Measurements from ENCODE around the gene PRDM16. TPM values are rescaled to one million over a fixed set of nuclear protein-coding genes. Genes with fewer than 3 reads are reported as not detected.

PRDM16 gene
- polyA plus RNA-seq, 3 donors: not detected

DNA sequence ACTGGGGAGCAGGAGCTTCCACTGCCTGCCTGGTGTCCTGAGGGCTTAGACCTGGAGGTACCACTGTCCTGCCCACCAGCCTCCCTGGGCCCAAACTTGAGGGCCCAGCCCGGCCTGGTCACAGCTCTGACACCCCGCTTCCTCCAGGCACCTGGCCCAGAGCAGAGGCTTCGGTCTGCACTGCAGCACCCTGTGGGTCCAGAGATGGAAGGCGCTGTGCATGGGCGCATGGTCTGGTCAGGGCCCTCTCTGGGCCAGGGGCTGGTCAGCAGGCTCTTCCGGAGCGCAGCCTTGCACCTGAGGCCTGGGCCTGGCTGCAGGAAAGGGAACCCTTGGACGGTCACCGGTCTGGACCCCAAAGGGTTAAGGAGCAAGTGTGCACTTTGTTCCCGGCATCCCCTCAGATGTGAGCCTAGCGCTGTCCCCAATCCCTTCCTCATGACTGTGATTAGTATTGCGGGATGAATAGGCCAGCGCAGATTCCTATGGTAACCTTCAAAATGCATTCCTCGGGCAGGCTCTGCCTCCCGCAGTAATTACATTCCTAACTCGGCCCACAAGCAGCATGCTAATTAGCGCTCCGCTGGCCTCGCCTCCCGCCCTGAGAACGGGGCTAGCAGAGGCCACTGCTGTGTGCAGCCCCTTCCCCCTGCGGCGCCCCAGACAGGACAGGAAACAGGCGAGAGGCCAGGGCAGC, 36.3 kb downstream of the PRDM16 start:
- Mint-ChIP-seq H3K27ac (no peak overlapping the region), H3K4me3 (no peak overlapping the region), H3K9me3 (peaks cover 0 to 8% (median 2%) of the 10 kb centered on the region in 7 donors), H3K27me3 (ENCODE audit: low read depth in 3 of 3) (peaks cover 3 to 13% (median 6%) of the 10 kb centered on the region in 3 donors), H3K4me1 (no peaks in the 10 kb centered on the region), H3K36me3 (no peaks in the 10 kb centered on the region)
- H3K9me3 ChIP-seq (replicated peaks in 1 of 2; ENCODE audit: control insufficient read depth in 1 of 2, insufficient read depth in 1 of 2, low read length in 2 of 2): no peaks in the 10 kb centered on the region
- H3K27me3 ChIP-seq (ENCODE audit: control insufficient read depth in 2 of 2, insufficient read depth in 2 of 2, low read length in 2 of 2): no peaks in the 10 kb centered on the region
- H3K9ac ChIP-seq (ENCODE audit: insufficient read depth, low read length, poor library complexity, severe bottlenecking): no peak overlapping the region
- no peaks in the 10 kb centered on the region for H3K79me2 ChIP-seq (ENCODE audit: insufficient read depth, low read length)
- no peaks in the 10 kb centered on the region for H3K4me1 ChIP-seq (ENCODE audit: control insufficient read depth in 1 of 2, insufficient read depth in 2 of 2, low read length in 2 of 2)
- intact Hi-C loops (cut with micrococcal nuclease): no loop called here
- TF ChIP-seq, protein P1, sequence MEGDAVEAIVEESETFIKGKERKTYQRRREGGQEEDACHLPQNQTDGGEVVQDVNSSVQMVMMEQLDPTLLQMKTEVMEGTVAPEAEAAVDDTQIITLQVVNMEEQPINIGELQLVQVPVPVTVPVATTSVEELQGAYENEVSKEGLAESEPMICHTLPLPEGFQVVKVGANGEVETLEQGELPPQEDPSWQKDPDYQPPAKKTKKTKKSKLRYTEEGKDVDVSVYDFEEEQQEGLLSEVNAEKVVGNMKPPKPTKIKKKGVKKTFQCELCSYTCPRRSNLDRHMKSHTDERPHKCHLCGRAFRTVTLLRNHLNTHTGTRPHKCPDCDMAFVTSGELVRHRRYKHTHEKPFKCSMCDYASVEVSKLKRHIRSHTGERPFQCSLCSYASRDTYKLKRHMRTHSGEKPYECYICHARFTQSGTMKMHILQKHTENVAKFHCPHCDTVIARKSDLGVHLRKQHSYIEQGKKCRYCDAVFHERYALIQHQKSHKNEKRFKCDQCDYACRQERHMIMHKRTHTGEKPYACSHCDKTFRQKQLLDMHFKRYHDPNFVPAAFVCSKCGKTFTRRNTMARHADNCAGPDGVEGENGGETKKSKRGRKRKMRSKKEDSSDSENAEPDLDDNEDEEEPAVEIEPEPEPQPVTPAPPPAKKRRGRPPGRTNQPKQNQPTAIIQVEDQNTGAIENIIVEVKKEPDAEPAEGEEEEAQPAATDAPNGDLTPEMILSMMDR (IDR thresholded peaks at IDR 0.05): no peak
- no peak overlapping the region for H3K4me3 ChIP-seq (replicated peaks in 1 of 3; ENCODE audit: low read depth in 2 of 3, low read length in 3 of 3)
- H3K36me3 ChIP-seq (replicated peaks in 1 of 2; ENCODE audit: control insufficient read depth in 1 of 2, insufficient read depth in 2 of 2, low read length in 2 of 2): no peaks in the 10 kb centered on the region
- no peak for DNase-seq
- H2AFZ ChIP-seq (ENCODE audit: insufficient read depth, low read depth, low read length, poor library complexity, severe bottlenecking): no peak overlapping the region
- H3K4me2 ChIP-seq (replicated peaks; ENCODE audit: extremely low read depth, low read length, poor library complexity, severe bottlenecking): no peak overlapping the region
- 94% methylated on average over 20 of the region's 24 CpGs for WGBS (ENCODE audit: insufficient coverage)
- H3K27ac ChIP-seq (ENCODE audit: low read depth in 1 of 2, low read length in 2 of 2): no peak overlapping the region
- no peaks in the 10 kb centered on the region for H4K20me1 ChIP-seq (ENCODE audit: insufficient read depth, low read length)

DNA sequence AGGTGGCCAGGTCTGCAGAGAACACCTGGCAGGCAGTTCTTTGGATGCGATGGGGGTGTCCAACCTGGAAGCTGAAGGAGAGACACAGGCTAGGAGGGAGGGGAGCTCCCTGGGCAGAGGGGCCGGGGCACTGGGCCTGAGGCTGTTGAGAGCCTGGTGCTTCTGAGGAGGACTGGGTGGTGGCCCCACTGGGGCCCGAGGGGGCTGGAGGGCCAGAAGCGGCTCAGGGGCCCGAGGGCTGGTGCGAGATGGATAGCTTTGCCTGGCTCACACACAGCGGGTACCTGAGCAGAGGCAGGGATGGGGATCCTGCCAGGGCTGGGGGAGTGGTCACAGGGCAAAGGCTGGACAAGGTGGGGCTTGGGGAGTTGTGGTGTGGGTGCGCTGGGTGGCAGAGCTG, 37.2 kb downstream of the PRDM16 start:
- 95% methylated on average over 8 of the region's 8 CpGs for WGBS (ENCODE audit: insufficient coverage)
- H3K9ac ChIP-seq (ENCODE audit: insufficient read depth, low read length, poor library complexity, severe bottlenecking): no peak overlapping the region
- no peaks in the 10 kb centered on the region for H3K79me2 ChIP-seq (ENCODE audit: insufficient read depth, low read length)
- no peaks in the 10 kb centered on the region for H4K20me1 ChIP-seq (ENCODE audit: insufficient read depth, low read length)
- Mint-ChIP-seq H3K4me1 (no peaks in the 10 kb centered on the region), H3K27ac (no peak overlapping the region), H3K4me3 (no peak overlapping the region), H3K27me3 (ENCODE audit: low read depth in 3 of 3) (peaks cover 3 to 9% (median 6%) of the 10 kb centered on the region in 3 donors), H3K9me3 (peaks cover 0 to 8% (median 2%) of the 10 kb centered on the region in 7 donors), H3K36me3 (no peaks in the 10 kb centered on the region)
- H2AFZ ChIP-seq (ENCODE audit: insufficient read depth, low read depth, low read length, poor library complexity, severe bottlenecking): no peak overlapping the region
- H3K9me3 ChIP-seq (replicated peaks in 1 of 2; ENCODE audit: control insufficient read depth in 1 of 2, insufficient read depth in 1 of 2, low read length in 2 of 2): no peaks in the 10 kb centered on the region
- H3K4me2 ChIP-seq (replicated peaks; ENCODE audit: extremely low read depth, low read length, poor library complexity, severe bottlenecking): no peak overlapping the region
- no peaks in the 10 kb centered on the region for H3K36me3 ChIP-seq (replicated peaks in 1 of 2; ENCODE audit: control insufficient read depth in 1 of 2, insufficient read depth in 2 of 2, low read length in 2 of 2)
- intact Hi-C loops (cut with micrococcal nuclease): no loop called here
- DNase-seq: no peak
- TF ChIP-seq, protein P1 (IDR thresholded peaks at IDR 0.05): no peak
- no peaks in the 10 kb centered on the region for H3K27me3 ChIP-seq (ENCODE audit: control insufficient read depth in 2 of 2, insufficient read depth in 2 of 2, low read length in 2 of 2)
- H3K4me1 ChIP-seq (ENCODE audit: control insufficient read depth in 1 of 2, insufficient read depth in 2 of 2, low read length in 2 of 2): no peaks in the 10 kb centered on the region
- H3K27ac ChIP-seq (ENCODE audit: low read depth in 1 of 2, low read length in 2 of 2): no peak overlapping the region
- H3K4me3 ChIP-seq (replicated peaks in 1 of 3; ENCODE audit: low read depth in 2 of 3, low read length in 3 of 3): no peak overlapping the region

Data from CD14-positive monocyte (primary cell).